Kidney epithelial cell (primary cell): ENCODE results near the gene UBE2I. TPM values are rescaled to one million over a fixed set of nuclear protein-coding genes. Genes with fewer than 3 reads are reported as not detected.

Experiments
- DNase-seq: peaks from one replicate; pipeline ENCODE4 v3.0.0-alpha.2; 2010; ENCODE audit warnings: low read depth
- H3K27me3 ChIP-seq: 2 replicates; pipeline ENCODE4 v1.6.0; 2011; ENCODE audit warnings: low read length; ENCODE audit not compliant: control insufficient read depth, insufficient read depth
- H3K36me3 ChIP-seq: 2 replicates; pipeline ENCODE4 v1.5.1; 2011; ENCODE audit warnings: low read length; ENCODE audit not compliant: control insufficient read depth, insufficient read depth
- H3K4me3 ChIP-seq: 2 replicates; pipeline ENCODE4 v1.5.1; 2011; ENCODE audit warnings: low read depth, mild to moderate bottlenecking, control low read depth, low read length
- total RNA-seq: library from RNA; depleted of rRNA; stranded (reverse); fragments of >200 nt; gene quantifications from 2 replicates; pipeline ENCODE4 v1.2.3, GENCODE V29; 2015
- TF ChIP-seq, protein P1 (sequence below): IDR thresholded peaks from 2 replicates; pipeline ENCODE4 v1.5.1; 2011; ENCODE audit warnings: mild to moderate bottlenecking, moderate library complexity, low read length, control low read depth, inconsistent platforms; ENCODE audit not compliant: insufficient read depth, poor library complexity, severe bottlenecking

UBE2I gene
- total RNA-seq, 1 donor from 2014 or later = 139 TPM

DNA sequence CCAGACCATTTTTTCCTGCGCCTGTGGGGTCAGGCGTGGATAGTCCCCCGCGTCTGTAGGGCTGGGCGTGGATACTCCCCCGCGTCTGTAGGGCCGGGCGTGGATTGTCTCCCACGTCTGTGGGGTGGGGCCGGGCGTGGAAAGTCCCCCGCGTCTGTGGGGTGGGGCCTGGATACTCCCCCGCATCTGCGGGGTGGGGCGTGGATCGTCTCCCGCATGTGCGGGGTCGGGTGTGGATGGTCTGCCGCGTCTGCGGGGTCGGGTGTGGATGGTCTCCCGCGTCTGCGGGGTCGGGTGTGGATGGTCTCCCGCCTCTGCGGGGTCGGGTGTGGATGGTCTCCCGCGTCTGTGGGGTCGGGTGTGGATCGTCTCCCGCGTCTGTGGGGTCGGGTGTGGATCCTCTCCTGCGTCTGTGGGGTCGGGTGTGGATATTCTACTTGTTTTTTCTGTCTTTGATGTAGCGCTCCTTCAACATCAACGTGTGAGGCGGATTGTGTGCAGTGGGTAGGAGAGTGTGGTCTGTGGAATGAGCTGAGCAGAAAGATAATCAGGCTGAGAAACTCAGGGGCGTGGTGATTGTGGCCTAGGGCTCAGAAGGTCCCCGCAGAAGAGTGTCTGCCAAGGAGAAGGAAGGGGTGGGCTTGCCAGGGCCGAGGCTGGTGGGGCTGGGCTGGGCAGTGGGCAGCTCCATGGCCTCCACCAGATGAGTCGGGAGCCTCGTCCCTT is 45.5 kb downstream of the UBE2I start:
- TF ChIP-seq, protein P1, sequence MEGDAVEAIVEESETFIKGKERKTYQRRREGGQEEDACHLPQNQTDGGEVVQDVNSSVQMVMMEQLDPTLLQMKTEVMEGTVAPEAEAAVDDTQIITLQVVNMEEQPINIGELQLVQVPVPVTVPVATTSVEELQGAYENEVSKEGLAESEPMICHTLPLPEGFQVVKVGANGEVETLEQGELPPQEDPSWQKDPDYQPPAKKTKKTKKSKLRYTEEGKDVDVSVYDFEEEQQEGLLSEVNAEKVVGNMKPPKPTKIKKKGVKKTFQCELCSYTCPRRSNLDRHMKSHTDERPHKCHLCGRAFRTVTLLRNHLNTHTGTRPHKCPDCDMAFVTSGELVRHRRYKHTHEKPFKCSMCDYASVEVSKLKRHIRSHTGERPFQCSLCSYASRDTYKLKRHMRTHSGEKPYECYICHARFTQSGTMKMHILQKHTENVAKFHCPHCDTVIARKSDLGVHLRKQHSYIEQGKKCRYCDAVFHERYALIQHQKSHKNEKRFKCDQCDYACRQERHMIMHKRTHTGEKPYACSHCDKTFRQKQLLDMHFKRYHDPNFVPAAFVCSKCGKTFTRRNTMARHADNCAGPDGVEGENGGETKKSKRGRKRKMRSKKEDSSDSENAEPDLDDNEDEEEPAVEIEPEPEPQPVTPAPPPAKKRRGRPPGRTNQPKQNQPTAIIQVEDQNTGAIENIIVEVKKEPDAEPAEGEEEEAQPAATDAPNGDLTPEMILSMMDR = no peak
- Histone ChIP-seq H3K36me3 (no peaks in the 10 kb centered on the region), H3K27me3 (no peaks in the 10 kb centered on the region), H3K4me3 (no peak overlapping the region)
- DNase-seq = no peak

DNA sequence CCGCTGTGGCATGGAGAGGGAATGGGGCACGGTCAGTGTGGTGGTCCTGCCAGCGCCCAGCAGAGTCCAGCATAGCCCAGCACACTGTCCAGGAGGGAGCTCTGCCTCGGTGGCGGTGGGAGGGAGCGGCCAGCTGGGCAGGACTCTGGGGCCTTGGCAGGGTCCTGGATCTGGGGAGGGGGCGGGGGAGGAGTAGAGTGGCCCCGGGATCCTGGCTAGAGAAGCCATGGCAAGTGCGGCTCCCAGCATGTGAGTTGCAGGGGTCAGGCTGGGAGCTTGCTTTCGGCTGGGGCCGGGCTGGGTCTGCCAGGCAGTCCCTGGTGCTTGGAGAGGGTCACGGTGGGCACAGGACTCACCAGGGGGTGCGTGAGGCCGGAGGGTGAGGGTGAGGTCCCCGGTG is 46.2 kb downstream of the UBE2I start:
- DNase-seq = no peak
- TF ChIP-seq, protein P1 = no peak
- no peak overlapping the region for H3K4me3 ChIP-seq
- H3K27me3 ChIP-seq = no peaks in the 10 kb centered on the region
- no peaks in the 10 kb centered on the region for H3K36me3 ChIP-seq

GRCh38 chr16:1356061-1356900 is 46.8 kb downstream of the UBE2I start:
- no peak for DNase-seq
- no peak overlapping the region for H3K4me3 ChIP-seq
- no peaks in the 10 kb centered on the region for H3K27me3 ChIP-seq
- no peaks in the 10 kb centered on the region for H3K36me3 ChIP-seq
- TF ChIP-seq, protein P1 = no peak

DNA sequence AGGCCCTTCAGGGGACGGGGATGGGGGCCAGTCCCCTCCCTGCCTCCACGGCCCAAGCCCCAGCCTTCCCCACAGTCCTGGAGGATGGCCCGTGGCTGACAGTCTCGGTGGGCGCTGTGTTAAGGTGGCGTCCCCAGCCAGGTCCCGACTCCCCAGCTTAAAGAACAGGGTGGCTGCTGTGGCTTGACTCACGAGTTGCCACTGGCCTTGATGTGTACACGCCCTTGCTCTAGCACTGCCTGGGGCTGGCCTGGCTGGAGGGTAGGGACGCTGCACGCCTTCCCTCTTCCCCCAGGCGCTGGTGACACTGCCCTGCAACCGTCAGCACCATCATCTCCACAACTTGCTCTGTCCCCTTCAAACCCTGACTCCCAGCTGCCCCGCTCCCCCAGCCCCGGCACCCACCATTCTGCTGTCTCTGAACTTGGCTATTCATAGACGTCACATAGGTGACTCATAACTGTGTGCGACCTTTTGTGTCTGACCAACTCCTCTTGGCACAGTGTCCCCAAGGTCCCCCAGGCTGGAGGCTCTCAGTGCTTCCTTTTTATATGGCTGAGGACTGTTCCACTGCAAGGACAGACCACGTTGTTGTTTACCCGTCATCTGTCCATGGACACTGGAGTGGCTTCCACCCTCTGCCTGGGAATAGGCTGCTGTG is 48.6 kb downstream of the UBE2I start:
- DNase-seq = no peak
- Histone ChIP-seq H3K27me3 (no peaks in the 10 kb centered on the region), H3K36me3 (peaks cover 3% of the 10 kb centered on the region), H3K4me3 (no peak overlapping the region)
- TF ChIP-seq, protein P1 = no peak

- no peak overlapping the region for H3K4me3 ChIP-seq
- H3K27me3 ChIP-seq = no peaks in the 10 kb centered on the region
- peaks cover 4% of the 10 kb centered on the region for H3K36me3 ChIP-seq
- TF ChIP-seq, protein P1 = no peak
- no peak for DNase-seq
Observed at GRCh38 chr16:1361685-1362360, 52.4 kb downstream of the UBE2I start.
